ENCODE results near the gene KLHL12.

DNA sequence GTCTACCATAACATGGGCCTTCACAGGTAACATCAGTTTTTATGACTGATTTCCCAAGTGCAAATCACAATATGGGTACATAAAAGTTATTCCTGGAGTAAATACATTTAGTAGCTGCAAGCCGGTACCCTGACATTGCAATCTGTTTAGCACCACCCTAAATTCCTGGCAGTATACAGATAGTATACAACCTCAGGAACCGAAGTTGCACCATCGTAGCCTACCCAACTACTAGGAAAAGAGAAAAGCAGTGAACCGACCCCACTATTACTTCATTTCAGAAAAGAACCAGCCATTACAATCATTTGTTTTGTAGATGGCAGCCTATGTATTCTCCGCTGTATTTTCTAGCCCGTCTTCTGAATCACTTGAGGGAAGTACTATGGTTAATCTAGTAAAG is 29.9 kb upstream of the KLHL12 start:
- TF ChIP-seq, protein P1, sequence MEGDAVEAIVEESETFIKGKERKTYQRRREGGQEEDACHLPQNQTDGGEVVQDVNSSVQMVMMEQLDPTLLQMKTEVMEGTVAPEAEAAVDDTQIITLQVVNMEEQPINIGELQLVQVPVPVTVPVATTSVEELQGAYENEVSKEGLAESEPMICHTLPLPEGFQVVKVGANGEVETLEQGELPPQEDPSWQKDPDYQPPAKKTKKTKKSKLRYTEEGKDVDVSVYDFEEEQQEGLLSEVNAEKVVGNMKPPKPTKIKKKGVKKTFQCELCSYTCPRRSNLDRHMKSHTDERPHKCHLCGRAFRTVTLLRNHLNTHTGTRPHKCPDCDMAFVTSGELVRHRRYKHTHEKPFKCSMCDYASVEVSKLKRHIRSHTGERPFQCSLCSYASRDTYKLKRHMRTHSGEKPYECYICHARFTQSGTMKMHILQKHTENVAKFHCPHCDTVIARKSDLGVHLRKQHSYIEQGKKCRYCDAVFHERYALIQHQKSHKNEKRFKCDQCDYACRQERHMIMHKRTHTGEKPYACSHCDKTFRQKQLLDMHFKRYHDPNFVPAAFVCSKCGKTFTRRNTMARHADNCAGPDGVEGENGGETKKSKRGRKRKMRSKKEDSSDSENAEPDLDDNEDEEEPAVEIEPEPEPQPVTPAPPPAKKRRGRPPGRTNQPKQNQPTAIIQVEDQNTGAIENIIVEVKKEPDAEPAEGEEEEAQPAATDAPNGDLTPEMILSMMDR (IDR thresholded peaks at IDR 0.05; ENCODE audit: low read length), result no peak
- TF ChIP-seq EZH2 (IDR thresholded peaks at IDR 0.05; ENCODE audit: borderline replicate concordance, low read length), result no peak

Data from OCI-LY1 (cell line).